ENCODE data around the gene PRPH.
"Not testable (repeated sequence)": the region's sequence is repeated elsewhere in the genome, so short reads cannot be mapped to it uniquely, and the experiment has no call there.

Gene PRPH

DNA sequence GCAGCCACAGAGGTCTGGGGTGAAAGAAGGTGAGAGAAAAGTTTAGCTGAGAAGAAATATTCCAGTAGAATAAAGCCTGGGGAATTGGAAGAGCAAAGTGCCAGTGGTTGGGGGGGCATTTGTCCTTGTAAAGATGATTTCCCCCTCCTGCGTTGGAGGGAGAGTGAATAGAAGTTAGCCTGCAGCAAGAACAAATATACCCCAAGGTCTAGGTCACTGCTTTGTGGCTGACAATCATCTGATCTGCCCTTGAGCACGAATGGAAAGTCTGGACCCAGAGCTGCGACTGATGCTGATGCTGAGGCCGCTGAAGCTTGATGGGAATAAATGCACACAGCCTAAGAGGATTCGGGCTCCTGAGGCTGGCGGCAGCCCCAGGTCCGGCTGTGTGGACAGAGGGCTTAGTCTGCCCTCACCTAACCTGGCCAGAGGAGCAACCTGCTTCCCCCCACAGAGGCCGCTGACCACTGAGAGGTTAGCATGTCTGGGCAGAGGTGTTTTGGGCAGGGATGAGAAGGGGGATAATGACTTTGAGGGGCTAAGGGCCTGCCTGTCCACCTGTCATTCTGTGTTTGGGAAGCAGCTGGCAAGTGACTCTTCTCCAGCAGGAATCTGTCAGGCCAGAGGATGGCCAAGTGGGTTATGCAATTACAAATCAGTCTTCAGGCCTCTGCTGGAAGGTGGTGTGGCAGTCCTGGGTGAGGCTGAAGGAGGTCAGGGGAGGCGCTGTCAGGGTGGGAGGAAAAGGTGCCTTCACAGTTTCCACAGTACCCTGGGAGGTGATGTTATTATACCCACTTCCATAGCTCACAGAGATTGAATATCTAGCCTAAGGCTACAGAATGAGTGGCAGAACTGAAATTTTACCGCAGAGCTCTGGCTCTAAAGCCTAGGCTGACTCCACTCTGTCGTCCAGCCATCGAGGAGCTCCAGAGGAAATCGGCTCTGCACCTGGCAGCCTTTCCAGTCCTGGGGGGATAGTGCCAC, 18.4 kb upstream of the PRPH start:
- DNase-seq, result no peak

DNA sequence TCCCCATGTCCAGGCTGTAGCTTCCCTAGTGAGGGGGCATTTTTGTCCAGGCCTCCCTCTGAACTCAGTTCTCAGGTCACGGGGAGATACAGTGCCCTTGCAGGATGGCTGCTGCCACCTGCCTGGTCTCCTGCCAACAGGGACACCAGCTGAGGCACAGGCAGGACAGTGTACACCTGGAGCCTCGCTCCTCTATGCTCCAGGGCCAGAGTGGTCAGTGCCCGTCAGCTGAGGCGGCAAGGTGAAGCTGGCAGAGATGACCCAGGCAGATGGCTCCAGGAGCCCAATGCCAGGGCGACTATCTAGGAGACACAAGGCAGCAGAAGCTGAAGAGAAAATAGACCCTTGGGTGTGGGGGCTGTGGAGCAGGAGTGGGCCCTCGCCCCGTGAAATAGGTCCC, 17.5 kb upstream of the PRPH start:
- no peak for DNase-seq

DNA sequence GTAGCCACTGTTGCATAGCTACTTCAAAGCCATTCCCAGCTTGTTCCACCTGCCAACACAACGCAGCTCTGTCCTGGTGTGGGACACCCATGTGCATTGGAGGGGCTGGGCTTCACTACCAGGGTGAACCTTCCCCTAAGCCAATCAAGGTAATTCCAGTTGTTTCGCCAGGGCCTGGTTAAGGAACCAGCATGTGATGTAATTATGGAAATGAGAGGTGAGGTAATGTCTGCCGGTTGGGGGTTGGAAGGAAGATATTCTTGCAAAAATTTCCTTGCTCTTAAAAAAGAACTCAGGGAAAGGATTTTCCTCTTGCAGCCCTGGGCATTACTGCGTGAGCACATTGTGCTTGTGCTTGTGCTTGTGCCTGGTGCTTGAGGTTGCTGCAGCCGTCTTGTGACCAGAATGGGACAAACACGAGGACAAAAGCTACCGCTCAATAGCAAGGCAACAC, 15.2 kb upstream of the PRPH start:
- DNase-seq, result no peak

DNA sequence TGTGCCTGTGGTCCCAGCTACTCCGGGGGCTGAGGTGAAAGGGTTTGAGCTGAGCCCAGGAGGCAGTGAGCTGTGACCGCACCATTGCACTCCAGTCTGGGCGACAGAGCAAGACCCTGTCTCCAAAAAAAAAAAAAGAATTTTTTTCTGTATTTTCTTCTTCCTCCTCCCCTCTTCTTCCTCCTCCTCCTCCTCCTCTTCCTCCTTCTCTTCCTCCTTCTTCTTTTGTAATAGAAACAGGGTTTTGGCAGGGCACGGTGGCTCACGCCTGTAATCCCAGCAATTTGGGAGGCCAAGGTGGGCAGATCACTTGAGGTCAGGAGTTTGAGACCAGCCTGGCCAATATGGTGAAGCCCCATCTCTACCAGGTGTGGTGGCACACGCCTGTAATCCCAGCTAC, 14.4 kb upstream of the PRPH start:
- DNase-seq, result not testable (repeated sequence)

DNA sequence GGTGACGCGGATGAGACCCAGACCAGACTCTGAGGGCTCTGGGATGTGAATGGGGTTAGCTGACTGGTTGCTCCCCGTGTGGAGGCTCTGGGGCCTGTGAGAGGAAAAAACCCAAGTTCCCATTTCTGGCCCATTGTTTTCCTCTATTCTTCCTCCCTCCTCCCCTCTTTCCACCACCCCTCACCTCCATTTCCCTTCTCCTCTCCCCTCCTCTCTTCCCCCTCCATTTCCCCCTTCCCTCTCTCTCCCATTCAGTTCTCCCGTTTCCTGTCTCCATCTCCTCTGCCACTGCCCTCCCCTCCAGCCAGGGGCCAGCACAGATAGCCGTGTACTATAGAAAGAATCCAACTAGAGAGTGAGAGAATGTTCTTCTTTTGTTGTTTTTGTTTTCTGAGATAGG, 12.6 kb upstream of the PRPH start:
- DNase-seq, result no peak

DNA sequence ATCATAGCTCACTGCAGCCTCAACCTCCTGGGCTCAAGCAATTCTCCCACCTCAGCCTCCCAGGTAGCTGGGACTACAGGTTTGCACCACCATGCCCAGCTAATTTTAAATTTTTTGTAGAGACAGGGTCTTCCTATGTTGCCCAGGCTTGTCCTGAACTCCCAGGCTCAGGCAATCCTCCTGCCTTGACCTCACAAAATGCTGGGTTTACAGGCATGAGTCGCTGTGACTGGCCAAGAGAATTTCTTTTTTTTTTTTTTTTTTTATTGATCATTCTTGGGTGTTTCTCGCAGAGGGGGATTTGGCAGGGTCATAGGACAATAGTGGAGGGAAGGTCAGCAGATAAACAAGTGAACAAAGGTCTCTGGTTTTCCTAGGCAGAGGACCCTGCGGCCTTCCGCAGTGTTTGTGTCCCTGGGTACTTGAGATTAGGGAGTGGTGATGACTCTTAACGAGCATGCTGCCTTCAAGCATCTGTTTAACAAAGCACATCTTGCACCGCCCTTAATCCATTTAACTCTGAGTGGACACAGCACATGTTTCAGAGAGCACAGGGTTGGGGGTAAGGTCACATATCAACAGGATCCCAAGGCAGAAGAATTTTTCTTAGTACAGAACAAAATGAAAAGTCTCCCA, 12.1 kb upstream of the PRPH start:
- DNase-seq, result not testable (repeated sequence)

DNA sequence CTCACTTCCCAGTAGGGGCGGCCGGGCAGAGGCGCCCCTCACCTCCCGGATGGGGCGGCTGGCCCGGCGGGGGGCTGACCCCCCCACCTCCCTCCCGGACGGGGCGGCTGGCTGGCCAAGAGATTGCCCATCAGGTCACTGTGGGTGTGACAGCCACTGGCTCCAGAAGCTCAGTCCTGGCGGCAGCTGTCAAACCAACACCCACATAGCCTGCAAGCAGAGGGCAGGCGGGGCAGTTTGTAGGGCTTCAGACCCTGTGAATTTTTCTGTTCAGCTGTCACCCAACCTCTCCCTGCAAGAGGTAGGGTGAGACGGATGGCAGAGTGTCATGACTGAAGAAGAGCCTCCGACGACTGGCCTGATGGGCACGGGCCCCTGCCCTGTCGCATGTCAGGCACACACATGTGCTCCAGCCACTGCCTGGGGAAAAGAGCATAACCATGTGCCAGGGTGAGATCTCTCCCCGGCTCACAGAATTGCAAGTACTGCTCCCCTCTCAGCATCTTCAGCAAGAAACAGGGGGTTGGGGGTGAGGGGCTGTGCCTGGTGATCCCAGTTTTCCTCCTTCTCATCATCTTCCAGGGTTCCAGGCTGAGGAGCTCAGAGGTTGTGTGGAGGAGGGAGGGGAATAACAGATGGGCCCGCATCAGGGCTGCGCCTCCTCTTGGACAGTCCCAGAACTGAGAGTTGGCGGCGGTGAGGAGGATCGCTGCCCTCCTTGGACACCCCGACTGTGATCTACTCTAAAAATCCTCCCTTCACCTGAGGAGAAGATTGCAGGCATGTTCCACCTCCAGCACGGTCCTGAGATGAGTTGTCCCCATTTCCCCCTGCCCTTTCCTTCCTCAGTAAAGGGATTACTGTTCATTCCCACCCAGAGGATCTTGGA, 11.2 kb upstream of the PRPH start:
- no peak for DNase-seq

DNA sequence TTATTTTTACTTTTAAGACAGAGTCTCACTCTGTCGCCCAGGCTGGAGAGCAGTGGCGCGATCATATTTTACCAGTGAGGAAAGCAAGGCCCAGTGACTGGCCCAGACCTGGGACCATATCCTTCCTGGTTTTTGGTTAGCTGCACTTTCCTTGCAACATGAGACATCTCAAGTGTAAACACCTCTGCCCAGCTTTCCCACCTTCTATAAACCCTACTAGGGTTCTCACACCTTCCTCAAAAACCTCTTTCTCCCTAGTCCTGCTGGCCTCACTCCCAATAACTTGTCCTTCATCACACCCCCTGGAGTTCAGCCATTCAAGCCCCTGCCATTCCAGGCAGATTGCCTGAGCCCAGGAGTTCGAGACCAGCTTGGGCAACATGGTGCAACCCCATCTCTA, 10.3 kb upstream of the PRPH start:
- no peak for DNase-seq

DNA sequence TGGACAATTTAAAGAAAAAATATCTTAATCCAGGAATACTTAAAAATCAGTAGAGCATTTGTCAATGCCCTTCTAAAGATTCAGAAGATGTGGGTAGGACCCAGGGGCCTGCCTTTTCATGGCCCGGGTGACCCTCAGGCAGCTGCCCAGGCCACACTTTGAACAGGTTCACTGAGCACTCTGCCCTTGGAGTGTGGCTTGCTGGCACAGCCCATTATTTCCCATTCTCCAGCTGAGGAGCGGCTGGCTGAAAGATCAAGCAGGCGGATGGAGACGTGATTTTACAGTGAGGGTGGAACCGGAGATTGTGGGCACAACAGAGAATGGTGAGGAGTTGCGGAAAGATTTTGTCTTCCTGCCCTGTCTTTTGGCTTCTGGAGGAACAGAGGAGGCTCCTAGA, 7.1 kb upstream of the PRPH start:
- DNase-seq, result no peak

DNA sequence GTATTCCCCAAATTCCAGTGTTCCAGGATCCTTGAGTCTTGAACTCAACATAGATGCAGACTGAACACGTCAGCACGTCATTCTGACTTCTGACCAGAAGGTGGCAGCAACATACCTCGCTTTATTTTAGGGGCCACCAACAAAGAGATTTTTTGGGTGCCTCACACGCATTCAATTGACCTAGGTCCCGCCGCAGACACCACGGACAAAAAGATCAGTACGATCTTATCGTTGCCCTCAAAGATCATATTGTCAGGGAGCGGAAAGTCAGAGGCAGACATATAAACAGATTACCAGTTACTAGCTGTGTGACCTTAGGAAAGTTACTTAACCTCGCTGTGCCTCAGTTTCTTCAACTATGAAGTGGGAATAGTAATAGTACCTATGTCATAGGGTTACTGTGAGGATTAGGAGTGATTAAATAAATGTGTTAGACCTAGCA, 6.5 kb upstream of the PRPH start:
- DNase-seq, result peak; percentile 67

DNA sequence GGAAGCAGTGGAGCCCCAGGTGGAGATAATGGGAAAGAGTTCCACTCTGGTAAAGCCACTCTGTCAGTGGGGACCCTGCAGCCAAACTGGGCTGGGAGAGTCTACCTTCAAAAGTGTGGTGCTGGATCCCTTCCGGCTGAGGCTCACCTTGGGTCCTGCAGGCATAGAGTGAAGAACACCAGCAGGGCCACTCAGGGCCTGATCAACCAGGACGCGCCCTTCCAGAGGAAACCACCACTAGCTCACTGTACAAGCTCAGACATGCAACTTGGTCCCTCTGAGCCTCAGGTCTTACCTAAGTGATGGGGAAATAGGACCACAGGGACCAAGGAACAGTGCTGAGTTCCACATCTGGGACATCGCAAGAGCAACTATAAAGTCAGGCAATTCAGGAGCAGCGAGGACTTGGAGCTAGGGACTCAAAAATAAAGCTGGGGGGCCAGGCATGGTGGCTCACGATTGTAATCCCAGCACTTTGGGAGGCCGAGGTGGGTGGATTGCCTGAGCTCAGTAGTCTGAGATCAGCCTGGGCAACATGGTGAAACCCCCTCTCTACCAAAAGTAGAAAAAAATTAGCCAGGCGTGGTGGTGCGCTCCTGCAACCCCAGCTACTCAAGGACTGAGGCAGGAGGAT, 5.9 kb upstream of the PRPH start:
- DNase-seq, result no peak

DNA sequence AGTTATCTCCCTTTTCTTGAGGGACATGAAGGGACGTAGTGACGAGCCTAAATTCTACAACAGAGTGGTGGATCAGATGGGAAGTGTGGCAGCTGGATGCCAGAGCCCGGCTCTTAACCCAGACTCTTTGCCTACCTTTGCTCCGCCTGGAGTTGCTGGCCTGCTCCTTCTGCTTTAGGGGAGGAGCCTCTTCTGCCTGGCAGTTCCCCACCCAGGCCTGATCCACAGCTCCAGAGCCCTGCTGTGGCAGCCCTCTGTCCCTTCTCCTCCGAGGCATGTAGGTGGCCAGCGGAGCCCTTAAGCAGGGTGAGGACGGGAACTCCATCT, 2.3 kb upstream of the PRPH start:
- DNase-seq, result no peak

DNA sequence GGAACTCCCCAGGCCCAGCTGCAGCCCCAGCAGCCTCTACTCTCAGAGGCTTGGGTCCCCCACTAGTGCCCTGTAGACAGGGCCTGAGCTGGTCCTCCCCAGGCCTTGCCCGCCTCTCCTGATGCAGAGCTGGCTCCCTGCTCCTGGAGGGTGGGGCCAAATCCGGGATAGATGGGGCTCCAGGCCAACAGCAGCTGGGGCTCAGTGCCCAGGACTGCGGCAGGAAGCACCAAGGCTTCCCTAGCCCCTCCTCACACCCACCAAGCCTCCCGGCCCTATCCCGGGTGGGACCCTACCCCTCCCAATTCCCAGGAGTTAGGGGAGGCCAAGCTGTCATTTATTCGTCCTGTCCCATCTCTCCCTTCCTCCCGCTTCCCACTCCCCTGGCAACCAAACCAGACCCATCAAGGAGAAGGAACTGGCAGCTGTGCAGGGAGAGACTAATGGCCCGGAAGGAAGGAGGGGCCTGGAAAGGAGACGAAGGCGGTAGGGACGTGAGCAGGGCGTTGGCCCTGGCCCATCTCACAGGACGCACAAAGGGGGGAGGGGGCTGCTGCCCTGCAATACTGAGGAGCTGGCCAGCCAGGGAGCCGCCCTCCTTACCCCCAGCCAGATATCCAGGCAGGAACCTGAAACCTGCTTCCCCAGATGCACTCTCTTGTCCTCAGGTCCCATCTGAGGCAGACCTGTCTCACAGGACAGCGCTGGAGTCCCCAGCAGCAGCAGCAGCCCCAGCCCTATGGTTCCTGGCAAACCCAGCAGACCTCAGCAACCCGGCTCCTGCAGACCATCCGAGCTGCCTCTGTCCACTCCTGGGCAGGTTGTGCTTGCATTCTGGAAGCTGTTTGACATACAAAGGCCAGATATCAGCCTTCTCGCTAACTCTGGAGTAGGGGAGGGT, 1.6 kb upstream of the PRPH start:
- DNase-seq, result no peak

DNA sequence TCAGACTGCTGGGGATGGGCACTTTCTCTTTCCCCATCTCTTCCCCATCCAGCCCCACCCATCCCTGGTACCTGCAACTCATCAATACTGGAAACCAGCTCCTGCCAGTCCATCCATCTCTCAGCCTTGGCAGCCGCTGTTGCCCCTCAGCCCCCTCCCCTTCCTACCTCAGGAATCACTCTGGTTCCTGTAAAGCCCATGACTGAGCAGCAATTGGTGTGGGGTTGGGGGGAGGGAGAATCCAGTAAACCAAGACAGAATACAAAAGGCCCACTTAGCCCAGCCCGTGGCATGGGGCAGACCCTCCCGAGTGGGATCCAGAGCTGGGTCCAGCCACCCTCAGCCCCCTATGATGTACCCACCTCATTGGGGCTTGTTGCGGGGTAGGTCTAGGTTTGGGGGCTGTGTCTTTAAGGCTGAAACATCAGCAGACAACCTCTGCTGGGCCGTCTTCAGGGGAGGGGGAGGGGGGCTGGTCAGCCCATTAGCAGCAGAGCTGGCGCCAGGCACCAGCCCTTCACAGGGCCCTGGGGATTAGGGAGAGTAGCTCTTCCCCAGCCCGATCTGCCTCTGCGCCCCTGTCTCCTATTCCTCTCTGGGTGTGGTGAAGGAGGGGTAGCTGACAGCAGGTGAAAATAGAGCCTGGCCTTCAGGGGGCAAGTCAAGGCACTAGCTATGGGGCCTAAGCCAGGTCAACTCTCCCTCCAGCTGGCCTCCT, 702 bp upstream of the PRPH start:
- no peak for DNase-seq

DNA sequence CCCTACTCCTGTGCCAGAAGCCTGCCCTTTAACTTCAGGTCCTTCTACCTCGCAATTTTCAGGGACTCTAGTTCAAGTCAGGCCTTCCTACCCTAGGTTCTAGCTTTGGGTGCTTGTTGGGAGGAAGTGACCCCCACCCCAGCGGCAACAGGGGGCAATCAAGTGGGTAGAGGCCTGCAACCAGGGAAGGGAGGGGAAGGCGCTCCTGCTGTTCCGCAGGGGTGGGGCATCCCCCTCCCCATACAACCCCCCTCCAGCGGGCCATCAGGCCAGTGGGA, 204 bp upstream of the PRPH start:
- no peak for DNase-seq

DNA sequence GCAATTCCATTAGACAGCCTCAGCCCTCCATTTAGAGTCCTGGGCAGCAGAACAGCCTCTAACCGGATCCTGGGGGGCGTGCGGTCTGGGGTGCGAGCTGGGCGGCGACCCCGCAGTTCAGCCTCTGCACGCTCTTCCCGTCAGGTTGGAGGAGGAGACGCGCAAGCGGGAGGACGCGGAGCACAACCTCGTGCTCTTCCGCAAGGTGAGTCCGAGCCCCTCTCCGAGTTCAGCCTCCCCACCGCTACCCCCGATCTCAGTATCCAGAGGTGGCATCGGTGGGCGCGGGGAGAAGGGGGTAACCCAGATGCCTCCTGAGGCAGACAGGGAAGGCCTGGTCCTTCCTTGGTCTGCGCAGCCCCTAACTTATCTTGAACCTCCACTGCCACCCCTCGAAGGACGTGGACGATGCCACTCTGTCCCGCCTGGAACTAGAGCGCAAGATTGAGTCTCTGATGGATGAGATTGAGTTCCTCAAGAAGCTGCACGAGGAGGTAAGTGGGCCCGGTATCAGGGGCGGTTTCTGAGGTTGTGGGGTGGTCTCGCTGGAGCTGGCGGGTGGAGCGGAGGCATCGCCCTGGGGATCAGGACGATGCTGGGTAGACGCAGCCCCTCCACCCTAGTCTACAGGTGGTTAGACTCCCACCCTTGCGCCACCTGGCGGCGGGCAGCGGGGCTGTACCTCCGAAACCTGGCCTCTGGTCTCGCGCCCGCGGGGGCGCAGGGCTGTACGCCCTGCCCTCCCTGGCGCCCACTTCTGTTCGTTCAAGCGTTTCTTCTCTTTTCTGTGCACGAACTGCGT, 1.3 kb downstream of the PRPH start:
- DNase-seq, result peak; percentile 55

DNA sequence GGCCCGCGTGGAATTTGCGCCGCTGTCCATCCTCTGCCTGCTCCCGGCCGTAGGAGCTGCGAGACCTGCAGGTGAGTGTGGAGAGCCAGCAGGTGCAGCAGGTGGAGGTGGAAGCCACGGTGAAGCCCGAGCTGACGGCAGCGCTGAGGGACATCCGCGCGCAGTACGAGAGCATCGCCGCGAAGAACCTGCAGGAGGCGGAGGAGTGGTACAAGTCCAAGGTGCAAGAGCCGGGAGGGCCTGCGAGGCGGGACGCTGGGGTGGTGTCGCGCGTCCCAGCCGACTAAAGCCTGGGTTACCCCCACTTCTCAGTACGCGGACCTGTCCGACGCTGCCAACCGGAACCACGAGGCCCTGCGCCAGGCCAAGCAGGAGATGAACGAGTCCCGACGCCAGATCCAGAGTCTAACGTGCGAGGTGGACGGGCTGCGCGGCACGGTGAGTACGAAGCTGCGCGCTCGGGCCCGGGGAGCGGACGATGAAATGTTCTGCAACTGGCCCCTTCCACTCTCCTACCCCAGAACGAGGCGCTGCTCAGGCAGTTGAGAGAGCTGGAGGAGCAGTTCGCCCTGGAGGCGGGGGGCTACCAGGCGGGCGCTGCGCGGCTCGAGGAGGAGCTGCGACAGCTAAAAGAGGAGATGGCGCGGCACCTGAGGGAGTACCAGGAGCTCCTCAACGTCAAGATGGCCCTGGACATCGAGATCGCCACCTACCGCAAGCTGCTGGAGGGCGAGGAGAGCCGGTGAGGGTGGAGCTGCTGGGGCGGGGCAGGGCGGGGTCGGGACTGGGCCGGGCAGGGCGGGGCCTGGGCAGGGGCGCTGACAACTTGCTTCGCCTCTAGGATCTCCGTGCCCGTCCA, 2.1 kb downstream of the PRPH start:
- no peak for DNase-seq

DNA sequence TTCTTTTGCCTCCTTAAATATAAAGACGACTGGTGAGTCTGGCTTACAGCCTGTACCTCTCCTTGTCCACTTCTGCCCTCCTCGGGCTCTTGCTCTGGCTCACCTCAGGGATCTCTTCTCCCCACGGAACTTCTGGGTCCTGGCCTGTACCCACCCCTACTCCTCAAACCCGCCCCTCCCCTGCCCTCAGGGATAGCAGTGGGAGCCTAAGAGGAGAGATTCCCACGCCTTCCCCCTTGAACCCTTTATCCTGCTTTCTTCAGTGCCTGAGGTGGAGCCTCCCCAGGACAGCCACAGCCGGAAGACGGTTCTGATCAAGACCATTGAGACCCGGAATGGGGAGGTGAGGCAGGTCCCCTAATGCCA, 2.7 kb downstream of the PRPH start:
- no peak for DNase-seq

DNA sequence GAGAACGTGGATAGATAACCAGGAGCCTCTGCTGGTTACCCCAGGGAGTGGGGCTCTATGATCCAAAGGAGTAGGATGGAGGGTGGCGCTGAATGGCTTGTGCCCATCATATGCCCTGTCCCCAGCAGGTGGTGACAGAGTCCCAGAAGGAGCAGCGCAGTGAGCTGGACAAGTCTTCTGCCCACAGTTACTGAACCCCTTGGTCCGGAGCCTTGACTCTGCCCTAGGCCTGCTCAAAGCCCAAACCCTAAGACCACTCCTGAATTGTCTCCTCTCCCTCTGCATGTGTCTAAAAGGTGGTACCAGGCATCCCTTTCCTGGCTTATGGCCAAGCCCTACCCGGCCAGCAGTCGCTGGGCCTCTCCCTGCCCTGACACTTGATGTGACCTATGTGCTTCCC, 3.2 kb downstream of the PRPH start:
- DNase-seq, result no peak

DNA sequence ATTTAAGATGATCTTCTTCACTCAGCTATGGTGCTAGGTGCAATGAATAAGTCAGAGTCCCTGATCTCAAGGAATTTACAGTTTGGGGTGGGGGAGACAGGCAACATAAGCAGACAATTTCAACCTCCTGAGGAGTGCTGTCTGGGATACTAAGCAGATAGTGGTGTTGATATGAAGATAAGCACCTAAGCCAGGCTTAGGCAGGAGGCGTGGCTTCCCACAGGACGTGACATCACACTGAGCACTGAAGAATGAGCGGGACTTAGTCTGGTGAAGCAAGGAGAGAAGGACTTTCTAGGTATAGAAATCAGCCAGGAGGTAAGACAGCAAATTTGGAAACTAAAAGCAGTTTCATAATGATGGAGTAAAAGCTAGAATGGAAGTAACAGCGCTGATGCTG, 6.8 kb downstream of the PRPH start:
- no peak for DNase-seq
